HG03108 (cell line): Measurements from ENCODE around the gene MAPK8.
"Not testable (repeated sequence)": the region's sequence is repeated elsewhere in the genome, so short reads cannot be mapped to it uniquely, and the experiment has no call there.

ENCODE experiments used
- ATAC-seq: cut with Tn5 transposase; IDR thresholded peaks from one replicate; pipeline ENCODE4 v1.9.1; 2021; ENCODE audit warnings: moderate library complexity; ENCODE audit not compliant: unreplicated experiment

The MAPK8 gene

DNA sequence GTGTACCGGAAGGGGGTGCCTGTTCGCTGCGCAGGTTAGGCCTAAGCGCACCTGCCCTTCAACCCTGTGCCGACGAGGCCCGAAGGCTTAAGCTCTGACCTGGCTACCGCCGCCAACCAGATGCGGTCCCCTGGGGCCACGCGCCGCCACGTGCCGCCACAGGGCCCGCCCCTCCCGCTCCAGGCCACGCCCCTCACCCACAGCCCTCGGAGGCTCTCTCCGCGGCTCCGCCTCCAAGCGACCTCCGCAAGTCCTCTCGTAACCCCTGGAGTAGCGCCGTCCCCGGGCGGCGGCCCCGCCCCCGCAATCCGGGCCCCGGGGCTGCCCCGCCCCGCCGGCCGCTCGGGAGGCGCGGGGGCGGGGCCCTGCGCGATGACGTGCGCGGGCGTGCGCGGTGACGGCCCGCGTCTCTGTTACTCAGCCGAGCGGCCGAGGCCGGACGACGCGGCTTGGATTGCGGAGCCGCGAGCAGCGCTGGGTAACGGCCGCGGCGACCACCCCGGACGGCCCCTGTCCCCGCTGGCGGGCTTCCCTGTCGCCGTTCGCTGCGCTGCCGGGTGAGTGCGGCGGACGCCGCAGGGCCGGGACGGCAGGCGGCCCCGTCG, at the start of gene MAPK8:
Gene MAPK8, plus strand, starts transcription at position 413 of the 605 bp plus-strand sequence. CDS start 94,984 bp downstream, outside the sequence.
- peak; percentile 77 for ATAC-seq

DNA sequence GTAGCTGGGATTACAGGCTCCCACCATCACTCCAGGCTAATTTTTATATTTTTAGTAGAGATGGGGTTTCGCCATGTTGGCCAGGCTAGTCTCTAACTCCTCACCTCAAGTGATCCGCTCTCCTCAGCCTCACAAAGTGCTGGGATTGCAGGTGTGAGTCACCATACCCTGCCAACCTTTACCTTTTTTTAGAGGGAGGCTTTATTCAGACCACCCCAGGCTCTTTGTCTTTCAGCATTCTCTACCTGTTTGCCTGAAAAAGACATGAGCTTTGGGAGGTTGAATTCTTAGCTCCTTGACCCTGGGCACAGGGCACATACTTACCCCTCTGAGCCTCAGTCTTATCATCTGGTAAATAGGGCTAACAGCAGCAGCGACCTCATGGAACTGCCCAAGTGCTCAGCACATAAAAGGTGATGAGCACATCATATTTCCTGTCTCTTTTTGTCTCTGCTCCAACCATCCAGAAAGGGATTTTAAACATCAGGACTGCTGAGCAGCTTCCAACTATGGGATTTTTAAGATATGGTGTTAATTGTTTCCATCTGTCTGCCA, 49.0 kb upstream of the MAPK8 start:
- ATAC-seq: no peak

DNA sequence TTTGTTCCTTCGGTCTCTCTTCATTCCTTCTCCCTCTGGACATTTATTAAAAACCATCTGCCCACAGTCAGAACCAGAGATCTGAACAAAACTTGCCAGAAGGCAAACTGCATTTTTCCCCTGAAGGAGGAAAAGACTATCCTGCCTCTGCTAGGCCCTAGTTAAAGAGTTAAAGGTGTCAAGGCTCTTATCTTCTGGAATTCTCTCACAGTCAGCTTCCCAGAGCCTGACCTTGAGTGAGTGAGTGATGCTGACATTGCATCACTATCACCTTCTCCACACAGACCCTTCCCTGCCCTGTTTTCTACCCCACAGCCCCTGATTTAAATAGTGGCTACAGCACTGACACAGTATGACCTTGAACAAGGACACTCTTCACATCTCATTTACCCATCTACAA, 48.4 kb upstream of the MAPK8 start:
- ATAC-seq: no peak

DNA sequence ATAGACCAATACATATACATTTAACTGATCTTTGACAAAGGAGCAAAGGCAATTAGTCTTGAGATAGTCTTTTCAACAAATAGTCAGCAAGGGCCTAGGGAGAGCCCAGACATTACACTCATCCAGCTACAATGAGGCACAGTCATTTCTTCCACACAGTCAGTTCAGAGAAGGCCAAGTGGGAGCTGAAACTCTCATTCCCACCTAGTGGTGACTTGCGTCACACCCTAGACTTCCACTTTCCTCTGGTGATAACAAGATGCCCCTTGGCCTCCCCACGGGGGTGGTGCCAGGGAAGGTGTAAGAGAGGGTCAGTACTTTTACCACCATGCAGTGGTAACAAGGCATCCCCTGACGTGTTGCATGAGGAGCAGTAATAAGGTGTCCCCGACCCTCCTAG, 39.9 kb upstream of the MAPK8 start:
- ATAC-seq: no peak

DNA sequence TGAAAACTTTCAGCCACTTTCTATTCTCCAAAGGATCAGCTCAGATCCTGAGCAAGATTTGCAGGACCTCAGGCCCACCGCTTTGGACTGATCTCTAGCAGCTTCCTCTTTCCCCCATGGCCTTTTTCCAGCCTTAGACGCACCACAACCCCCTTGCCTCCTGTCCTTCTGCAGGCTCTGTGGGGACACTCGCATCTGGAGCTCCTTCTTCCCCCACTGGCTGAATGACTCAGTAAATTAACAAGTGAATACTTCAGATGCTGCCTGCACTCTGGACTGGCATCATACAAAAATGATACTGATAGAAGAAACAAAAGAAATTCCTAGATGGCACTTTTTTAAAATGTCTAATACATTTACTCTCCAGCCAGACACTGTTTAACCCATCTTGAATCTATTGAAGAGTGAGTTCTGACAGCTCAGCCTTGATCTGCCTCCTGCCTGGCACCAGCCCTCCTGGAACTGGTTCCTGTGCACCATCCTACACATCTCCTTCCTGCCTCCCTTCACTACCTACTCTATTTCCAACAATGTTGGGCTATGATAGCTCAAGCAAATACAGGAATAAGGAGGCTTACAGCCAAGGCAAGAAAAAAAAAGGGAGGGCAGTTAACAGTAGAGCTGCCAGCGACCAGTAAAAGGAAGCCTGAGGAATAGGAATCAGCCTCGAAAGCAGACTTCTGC, 35.3 kb upstream of the MAPK8 start:
- ATAC-seq: no peak

DNA sequence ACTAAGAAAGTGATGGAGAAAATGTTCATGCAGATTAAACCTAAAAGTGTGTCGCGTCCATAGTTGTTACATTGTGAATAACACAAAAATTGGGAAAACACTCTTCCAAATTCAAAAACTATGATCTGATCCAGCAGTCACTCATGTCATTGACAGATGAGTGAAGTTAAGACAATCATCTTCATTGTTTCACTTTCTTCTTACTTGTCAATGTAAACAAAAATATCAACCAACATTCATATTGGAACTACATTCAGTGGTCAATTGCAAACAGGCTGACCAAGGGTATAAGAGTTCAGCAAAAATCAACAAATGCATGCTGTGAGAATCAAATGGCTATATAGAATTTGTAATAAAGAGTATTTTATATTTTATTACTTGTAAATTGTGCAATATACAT, 33.8 kb upstream of the MAPK8 start:
- no peak for ATAC-seq

DNA sequence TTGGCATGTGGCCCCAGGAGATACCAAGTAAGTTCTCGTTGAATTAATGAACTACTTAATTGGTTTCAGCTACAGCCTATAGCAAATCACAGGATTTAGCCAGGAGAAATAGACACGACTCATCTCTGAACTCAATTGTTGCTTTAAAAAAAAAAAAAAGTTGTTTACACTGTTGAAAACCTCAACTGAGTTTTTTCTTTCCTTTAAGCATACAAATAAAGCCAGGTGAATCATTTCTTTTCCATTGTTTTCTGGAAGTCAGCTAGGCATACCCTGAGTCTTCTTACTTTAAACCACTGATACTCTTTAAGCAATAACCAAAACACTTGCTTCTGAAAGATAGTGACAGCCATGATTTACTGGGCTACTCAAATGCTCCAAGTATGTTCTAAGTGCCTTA, 32.7 kb upstream of the MAPK8 start:
- ATAC-seq: no peak

DNA sequence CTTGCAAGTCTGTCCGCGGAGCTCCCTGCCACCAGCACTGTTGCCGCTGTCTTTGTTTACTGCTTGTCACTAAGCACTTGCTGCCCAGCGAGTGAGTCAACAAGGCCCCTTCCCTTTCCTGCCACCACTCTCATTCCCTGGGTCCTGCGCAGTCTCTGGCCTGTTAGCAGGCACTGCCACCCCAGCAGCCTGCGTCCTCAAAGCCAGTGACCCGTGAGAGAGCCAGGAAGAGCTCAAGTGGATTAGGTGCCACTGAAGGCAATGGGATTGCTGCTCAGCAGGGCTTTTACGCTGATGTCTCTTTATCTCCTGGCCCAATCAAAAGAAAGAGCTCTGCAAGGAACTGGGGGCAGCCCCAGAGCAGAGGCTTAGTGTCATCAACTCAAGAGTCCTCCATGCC, 31.8 kb upstream of the MAPK8 start, which contains the start of gene FRMPD2:
Gene FRMPD2, minus strand, starts transcription at position 61 of the 400 bp plus-strand sequence. CDS start 129 bp downstream, outside the sequence.
- no peak for ATAC-seq

DNA sequence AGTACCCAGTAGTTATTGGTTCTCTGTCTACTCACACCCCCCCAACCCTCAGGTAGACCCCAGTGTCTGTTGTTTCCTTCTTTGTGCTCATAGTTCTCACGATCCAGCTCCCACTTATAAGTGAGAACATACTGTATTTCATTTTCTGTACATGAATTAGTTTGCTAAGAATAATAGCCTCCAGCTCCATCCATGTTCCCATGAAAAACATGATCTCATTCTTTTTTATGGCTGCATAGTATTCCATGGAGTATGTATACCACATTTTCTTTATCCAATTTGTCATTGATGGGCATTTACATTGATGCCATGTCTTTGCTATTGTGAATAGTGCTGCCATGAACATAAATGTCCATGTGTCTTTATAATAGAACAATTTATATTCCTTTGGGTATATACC, 29.4 kb upstream of the MAPK8 start:
- ATAC-seq: no peak

DNA sequence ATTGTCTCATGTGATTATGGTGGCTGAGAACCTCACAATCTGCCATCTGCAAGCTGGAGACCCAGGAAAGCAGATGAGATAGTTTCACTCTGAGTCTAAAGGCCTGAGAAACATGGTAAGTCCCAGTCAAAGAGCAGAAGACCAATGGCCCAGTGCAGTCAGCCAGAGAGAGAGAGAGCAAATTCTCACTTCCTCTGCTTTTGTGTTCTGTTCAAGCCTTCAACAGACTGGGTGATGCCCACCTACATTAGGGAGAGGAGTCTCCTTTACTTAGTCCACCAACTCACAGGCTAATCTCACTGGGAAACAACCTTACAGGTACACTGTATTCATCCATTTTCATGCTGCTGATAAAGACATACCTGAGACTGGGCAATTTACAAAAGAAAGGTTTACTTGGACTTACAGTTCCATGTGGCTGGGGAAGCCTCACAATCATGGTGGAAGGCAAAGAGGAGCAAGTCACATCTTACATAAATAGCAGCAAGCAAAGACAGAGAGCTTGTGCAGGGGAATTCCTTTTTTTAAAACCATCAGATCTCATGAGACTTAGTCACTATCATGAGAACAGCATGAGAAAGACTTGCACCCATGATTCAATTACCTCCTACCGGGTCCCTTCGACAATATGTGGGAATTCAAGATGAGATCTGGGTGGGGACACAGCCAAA, 27.3 kb upstream of the MAPK8 start:
- peak; percentile 75 for ATAC-seq

DNA sequence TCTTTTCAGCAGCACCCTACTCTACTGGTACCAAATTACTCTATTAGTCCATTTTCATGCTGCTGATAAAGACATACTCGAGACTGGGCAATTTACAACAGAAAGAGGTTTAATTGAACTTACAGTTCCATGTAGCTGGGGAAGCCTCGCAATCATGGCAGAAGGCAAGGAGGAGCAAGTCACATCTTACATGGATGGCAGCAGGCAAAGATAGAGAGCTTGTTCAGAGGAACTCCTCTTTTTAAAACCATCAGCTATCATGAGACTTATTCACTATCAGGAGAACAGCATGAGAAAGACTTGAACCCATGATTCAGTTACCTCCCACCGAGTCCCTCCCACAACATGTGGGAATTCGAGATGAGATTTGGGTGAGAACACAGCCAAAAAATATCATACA, 24.8 kb upstream of the MAPK8 start:
- ATAC-seq: not testable (repeated sequence)

DNA sequence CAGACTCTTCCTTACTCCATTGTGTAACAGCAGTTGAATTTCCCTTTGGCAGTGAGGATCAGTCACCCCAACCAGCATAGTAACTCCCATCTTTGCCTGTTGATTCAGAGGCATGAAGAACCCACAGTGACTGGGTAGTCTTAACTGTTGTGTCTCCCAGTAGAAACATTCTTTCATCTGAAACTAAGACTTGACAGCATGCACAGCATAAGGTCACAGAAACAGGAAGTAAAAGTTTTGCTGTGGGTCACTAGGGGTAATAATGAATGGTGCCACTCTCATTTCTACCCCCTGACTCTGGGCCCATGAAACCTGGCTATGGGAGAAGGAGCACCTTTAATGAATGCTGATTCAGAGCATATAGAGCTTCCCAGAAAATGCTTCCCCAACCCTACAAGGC, 23.6 kb upstream of the MAPK8 start:
- ATAC-seq: peak; percentile 53

DNA sequence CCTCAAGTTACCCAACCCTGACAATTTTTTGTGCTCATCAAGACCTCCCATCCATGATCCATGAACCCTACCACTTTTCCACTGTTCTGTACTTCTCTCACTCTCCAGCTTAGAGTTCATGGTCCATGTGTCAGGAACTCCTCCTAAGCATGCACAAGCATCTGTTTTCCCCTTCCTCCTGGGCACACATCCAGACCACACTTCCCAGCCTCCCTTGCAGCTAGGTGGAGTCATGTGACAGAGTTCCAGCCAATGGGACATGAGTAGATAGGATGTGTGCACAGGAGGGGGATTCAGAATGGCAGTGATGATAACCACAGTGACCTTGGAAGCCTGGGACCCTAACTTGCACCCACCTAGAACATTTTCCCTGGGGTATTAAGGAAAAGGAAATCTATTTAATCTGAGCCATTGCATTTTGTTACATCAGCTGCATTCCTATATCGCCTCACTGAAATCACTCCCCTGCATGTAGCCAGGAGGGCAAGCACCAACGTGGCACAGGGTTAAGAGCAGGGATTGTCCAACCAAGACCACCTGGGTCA, 22.4 kb upstream of the MAPK8 start:
- ATAC-seq: no peak

DNA sequence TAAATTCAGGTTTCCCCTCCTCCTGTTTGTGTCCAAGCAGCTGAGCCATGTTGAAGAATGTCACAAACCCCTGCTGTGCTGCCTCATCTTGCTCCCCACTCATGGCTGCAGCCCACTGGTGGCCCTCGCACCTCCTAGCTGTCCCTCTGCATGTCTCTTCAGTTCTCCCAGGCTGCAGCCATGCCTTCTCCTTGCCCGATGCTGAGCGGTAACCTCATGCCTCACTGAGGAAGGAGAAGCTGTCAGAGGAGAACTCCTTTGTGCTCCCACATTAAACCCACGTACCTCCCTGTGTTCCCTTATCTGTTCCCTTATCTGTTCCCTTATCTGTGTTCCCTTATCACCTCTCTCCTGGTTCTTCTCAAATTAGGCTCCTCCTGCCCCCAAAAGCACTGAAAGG, 21.7 kb upstream of the MAPK8 start:
- no peak for ATAC-seq

DNA sequence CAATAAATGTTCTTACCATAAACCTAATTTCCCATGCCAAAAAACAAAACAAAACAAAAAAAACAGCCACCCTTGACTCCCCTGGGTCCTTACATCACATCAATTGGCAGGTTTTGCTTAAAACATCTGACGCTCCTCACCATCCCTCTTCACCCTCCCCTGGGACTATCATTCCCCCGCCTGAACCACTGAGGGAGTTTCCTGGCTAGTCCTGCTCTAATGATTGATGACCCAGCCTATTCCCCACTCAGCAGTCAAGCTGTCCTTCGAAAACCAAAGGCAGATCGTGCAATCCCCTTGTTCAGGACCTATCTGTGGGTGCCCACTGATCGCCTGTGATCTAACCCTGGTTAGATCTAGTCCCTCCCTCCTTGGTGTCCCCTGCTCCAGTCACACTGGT, 20.8 kb upstream of the MAPK8 start:
- peak; percentile 38 for ATAC-seq

DNA sequence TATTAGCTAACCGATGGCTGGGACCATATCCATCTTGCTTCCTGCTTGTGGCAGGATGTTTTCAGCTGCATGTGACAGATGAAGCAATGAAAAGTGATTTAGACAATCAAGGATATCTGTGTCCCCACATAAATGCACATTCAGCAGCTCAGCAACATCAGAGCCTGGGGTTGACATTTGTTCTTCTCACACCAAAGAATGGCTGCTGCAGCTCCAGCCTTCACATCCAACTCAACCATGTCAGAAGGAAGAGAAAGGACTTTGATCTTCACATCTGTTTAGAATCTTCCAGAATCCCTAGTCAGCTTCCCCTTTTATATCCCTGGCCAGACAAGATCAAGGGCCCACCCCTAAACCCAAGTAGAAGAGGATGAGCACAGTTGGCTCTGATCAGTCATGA, 20.1 kb upstream of the MAPK8 start:
- ATAC-seq: no peak

DNA sequence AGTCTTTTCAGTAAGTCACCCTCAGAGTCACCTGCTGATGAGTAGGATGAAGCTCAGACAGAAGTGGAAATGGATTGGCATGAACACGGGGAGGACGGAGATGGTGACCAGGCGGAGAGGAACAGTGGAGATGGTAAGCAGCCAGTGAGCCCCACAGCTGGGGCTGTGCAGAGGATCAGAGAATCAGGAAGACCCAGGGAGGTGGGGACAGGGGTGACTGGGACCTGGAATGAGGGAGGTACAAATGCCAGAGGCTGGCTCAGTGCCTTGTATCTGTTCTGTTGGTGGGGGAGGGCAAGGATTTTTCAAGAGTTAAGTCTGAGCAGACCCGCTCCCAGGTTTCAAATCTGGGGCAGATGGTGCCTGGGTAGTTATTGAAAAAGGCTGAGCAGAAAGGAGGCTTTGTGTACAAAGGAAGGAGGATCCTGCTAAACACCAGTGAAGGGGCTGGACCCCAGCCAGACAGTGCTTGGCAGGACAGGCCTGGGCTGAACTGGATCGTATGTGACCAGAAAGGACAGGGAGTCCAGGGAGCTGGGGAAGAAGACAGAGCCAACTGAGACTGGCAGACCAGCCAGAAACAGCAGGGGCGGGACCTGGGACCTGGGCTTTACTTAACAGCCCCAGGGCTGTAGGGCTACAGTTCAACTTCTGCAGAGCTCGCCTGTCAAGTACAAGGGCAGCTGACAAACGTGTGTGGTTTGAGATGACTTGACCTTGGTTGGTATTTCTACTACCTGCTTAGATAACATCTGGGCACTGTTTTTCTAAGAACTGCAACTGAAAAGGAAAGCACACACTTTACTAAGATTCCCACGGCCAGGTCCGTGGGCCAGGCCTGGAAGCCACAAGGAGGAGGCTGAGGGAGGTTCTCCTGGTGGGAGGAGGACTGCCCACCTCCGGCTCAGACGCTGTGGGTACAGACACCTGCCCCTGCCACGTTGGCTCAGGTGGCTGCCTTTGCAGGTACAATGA, 18.8 kb upstream of the MAPK8 start:
- peak; percentile 56 for ATAC-seq

DNA sequence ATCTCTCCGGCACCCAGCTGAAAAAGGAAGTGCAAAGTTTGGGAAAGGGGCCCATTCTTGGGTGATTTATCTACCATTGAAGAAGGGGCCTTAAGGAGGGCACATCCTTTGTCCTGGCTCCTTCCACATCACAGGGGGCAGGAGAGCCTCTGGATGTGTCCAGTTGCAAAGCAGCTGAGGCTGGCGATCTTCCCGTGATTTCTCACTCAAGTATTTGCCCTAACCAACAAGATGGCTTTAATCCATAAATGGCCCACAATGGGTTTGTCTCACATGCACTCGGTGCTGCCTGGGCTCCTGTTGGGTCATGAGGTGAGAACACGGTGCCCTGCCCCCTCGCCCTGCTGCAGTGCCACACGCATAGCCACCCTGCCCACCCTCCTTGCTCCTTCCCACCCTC, 17.8 kb upstream of the MAPK8 start:
- no peak for ATAC-seq

DNA sequence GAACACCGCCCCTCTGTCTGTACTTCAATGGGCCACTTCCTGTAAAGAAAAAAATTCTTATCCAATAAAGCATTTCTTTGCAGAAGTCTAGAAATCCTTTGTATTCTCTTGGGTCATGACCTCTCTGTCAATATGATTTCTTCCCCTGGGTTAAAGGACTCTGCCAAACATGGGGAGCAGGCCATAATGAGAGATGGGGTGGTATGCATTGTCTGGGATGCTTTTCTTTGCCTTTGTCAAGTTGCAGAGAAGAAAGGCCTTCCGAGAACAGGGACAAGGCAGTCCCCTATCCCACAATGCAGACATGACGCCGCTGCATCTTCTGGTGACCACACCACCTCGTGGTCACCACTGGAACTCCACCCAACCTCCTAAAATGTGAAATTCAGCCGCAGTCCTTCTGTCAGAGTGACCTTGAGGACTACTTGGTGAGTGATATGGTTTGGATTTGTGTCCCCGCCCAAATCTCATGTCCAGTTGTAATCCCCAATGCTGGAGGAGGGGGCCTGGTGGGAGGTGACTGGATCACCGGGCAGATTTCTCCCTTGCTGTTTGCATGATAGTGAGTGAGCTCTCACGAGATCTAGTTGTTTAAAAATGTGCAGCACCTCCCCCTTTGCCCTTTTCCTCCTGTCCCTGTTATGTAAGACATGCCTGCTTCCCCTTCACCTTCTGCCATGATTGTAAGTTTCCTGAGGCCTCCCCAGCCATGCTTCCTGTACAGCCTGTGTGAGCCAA, 16.8 kb upstream of the MAPK8 start:
- no peak for ATAC-seq

DNA sequence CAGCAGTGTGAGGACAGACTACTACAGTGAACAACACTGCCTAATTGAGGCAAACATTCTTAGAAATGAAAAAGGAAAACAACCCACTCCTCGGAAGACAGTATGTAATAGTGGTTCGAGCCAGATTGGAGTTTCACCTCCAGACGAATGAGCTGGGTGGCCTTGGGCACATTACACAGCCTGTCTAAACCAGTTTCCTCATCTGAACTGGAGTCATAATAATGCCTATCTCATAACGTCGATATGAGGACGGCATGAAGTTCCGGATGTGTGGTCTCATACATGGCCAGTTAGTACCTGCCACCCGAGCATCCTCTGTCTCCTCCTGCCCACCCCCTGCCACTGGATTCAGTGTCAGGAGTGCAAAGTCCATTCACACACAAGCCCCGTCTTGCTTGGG, 16.2 kb upstream of the MAPK8 start:
- no peak for ATAC-seq
